ENCODE results near the gene GPS2.

The GPS2 gene

GRCh38 chr17:7352910-7353635 is 37.9 kb upstream of the GPS2 start:
- no peaks in the 10 kb centered on the region for H3K36me3 ChIP-seq (ENCODE audit: control insufficient read depth, insufficient read depth, low read length)
- H3K9me3 ChIP-seq (ENCODE audit: control insufficient read depth, low read length) = no peaks in the 10 kb centered on the region
- H3K4me1 ChIP-seq (ENCODE audit: control insufficient read depth, insufficient read depth, low read length) = peaks cover 42% of the 10 kb centered on the region
- H3K4me3 ChIP-seq (ENCODE audit: insufficient read depth, low read depth, low read length) = peak overlapping the region; percentile 87
- peaks cover 7% of the 10 kb centered on the region for H3K27me3 ChIP-seq (ENCODE audit: control insufficient read depth, insufficient read depth, low read length, poor library complexity, severe bottlenecking)
- H3K27ac ChIP-seq (ENCODE audit: insufficient read depth, low read depth, low read length, poor library complexity, severe bottlenecking) = no peak overlapping the region
- 94 to 95% methylated on average over 37 of the region's 37 CpGs for WGBS, 2 experiments

GRCh38 chr17:7352503-7352889 is 37.3 kb upstream of the GPS2 start:
- peak overlapping the region; percentile 86 for H3K27ac ChIP-seq (ENCODE audit: insufficient read depth, low read depth, low read length, poor library complexity, severe bottlenecking)
- no peaks in the 10 kb centered on the region for H3K9me3 ChIP-seq (ENCODE audit: control insufficient read depth, low read length)
- H3K36me3 ChIP-seq (ENCODE audit: control insufficient read depth, insufficient read depth, low read length) = no peaks in the 10 kb centered on the region
- H3K4me3 ChIP-seq (ENCODE audit: insufficient read depth, low read depth, low read length) = peak overlapping the region; percentile 87
- peaks cover 7% of the 10 kb centered on the region for H3K27me3 ChIP-seq (ENCODE audit: control insufficient read depth, insufficient read depth, low read length, poor library complexity, severe bottlenecking)
- H3K4me1 ChIP-seq (ENCODE audit: control insufficient read depth, insufficient read depth, low read length) = peaks cover 42% of the 10 kb centered on the region
- WGBS, 2 experiments = 46 to 51% methylated on average over 10 of the region's 10 CpGs

GRCh38 chr17:7351665-7352502 is 36.7 kb upstream of the GPS2 start, which contains the start of gene KCTD11:
Gene KCTD11 (plus strand): TSS chr17:7352162.
- WGBS, 2 experiments = 0% methylated on average over 91 of the region's 91 CpGs
- Histone ChIP-seq H3K4me1 (ENCODE audit: control insufficient read depth, insufficient read depth, low read length) (peaks cover 42% of the 10 kb centered on the region), H3K36me3 (ENCODE audit: control insufficient read depth, insufficient read depth, low read length) (no peaks in the 10 kb centered on the region), H3K27ac (ENCODE audit: insufficient read depth, low read depth, low read length, poor library complexity, severe bottlenecking) (peak within 1 kb of the TSS; percentile 86), H3K27me3 (ENCODE audit: control insufficient read depth, insufficient read depth, low read length, poor library complexity, severe bottlenecking) (peaks cover 7% of the 10 kb centered on the region), H3K4me3 (ENCODE audit: insufficient read depth, low read depth, low read length) (peak within 1 kb of the TSS; percentile 87), H3K9me3 (ENCODE audit: control insufficient read depth, low read length) (no peaks in the 10 kb centered on the region)

DNA sequence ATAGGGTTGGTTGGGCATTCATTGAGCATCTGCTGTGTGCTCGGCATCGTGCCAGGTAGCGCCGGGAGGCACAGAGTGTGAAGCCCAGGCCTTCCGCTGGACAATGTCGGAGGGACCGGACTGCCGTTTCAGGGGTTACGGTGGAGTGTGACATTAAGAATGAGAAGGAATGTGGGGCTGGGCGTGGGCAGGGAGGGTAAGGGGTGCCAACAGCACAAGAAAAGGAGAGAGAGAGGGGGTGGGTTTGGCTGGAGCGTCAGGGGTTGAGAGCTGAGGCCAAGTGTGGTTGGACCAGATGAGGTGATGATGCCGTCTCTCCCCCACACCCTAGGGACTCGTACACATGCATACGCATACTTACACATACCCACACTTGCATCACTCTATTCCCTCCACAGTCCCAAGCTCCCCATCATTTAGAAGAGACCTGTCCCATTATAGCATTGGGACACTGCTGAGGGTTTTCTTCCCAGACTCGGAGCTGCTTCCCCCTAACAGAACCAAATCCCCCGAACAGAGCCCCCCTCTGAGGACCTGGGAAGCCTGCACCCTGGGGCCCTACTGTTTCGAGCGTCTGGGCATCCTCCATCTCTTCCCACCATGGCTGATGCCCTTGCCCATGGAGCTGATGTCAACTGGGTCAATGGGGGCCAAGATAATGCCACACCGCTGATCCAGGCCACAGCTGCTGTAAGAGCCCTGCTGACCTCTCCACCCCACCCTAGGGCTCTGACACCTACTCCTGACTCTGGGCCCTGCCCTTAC is 33.5 kb upstream of the GPS2 start:
- no peaks in the 10 kb centered on the region for H3K9me3 ChIP-seq (ENCODE audit: control insufficient read depth, low read length)
- 93 to 94% methylated on average over 19 of the region's 19 CpGs for WGBS, 2 experiments
- H3K36me3 ChIP-seq (ENCODE audit: control insufficient read depth, insufficient read depth, low read length) = no peaks in the 10 kb centered on the region
- H3K27ac ChIP-seq (ENCODE audit: insufficient read depth, low read depth, low read length, poor library complexity, severe bottlenecking) = no peak overlapping the region
- peaks cover 22% of the 10 kb centered on the region for H3K4me1 ChIP-seq (ENCODE audit: control insufficient read depth, insufficient read depth, low read length)
- no peak overlapping the region for H3K4me3 ChIP-seq (ENCODE audit: insufficient read depth, low read depth, low read length)
- H3K27me3 ChIP-seq (ENCODE audit: control insufficient read depth, insufficient read depth, low read length, poor library complexity, severe bottlenecking) = peaks cover 7% of the 10 kb centered on the region

DNA sequence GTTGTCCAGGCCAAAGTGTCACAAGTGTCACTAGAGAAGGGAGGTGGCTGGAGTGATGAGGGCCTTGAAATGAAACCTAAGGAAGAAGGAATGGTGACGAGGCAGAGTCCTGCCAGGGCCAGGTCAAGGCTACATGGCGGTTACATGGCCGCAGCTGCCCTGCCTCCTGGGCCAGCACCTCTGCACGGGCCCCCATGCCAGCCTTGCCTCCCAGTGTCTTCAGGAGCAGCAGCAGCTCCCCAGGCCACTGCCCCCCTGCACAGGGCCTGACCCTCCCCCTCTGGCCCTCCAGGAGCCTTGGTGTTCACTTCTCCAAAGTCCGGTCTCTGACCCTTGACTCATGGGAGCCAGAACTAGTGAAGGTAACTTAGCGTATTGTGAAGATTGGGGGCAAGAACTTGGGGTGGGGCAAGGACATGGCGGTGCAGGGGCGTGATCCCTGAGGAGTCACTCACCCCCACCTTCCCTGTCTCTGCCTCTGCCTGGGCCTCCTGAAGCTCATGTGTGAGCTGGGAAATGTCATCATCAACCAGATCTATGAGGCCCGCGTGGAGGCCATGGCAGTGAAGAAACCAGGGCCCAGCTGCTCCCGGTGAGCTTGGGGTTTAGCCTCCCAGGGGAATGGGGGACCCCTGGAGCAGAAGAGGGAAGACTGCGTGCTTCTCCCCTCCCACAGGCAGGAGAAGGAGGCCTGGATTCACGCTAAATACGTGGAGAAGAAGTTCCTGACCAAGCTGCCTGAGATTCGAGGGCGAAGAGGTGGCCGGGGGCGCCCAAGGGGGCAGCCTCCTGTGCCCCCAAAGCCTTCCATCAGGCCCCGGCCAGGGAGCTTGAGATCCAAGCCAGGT is 32.7 kb upstream of the GPS2 start:
- Histone ChIP-seq H3K4me3 (ENCODE audit: insufficient read depth, low read depth, low read length) (no peak overlapping the region), H3K36me3 (ENCODE audit: control insufficient read depth, insufficient read depth, low read length) (no peaks in the 10 kb centered on the region), H3K27ac (ENCODE audit: insufficient read depth, low read depth, low read length, poor library complexity, severe bottlenecking) (no peak overlapping the region), H3K4me1 (ENCODE audit: control insufficient read depth, insufficient read depth, low read length) (peaks cover 17% of the 10 kb centered on the region), H3K9me3 (ENCODE audit: control insufficient read depth, low read length) (no peaks in the 10 kb centered on the region), H3K27me3 (ENCODE audit: control insufficient read depth, insufficient read depth, low read length, poor library complexity, severe bottlenecking) (peaks cover 7% of the 10 kb centered on the region)
- 87 to 88% methylated on average over 19 of the region's 19 CpGs for WGBS, 2 experiments

DNA sequence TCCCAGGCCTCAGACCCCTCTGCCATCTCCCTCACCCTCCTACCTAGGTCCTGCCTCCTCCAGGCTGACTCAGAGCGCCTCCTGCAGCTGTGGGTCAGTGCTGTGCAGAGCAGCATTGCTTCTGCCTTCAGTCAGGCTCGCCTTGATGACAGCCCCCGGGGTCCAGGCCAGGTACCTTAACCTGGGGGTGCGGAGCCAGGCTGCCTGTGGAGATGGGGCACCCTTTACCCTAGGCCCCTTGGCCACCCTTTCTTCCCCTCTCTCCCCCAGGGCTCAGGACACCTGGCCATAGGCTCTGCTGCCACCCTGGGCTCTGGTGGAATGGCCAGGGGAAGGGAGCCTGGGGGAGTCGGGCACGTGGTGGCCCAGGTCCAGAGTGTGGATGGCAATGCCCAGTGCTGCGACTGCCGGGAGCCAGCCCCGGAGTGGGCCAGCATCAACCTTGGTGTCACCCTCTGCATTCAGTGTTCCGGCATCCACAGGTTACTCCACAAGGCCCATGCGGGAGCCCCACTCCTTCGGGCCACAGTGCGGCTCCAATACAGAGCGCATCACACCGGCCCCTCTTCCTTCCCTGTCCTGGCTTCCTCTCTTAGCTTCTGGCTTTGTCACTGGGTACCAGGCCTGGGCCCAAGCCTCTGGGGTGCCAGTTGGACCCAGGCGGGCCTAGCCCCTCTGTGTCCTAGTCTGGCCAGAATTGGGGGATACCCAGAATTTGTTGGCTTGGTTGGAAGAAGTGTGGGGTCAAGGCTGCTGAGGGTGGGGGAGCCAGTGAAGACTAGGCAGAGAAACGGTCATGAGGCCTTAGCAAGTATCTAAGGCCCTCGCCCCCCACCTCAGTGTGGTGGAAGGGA is 31.8 kb upstream of the GPS2 start:
- Histone ChIP-seq H3K36me3 (ENCODE audit: control insufficient read depth, insufficient read depth, low read length) (no peaks in the 10 kb centered on the region), H3K9me3 (ENCODE audit: control insufficient read depth, low read length) (no peaks in the 10 kb centered on the region), H3K27ac (ENCODE audit: insufficient read depth, low read depth, low read length, poor library complexity, severe bottlenecking) (no peak overlapping the region), H3K4me3 (ENCODE audit: insufficient read depth, low read depth, low read length) (no peak overlapping the region), H3K4me1 (ENCODE audit: control insufficient read depth, insufficient read depth, low read length) (peaks cover 13% of the 10 kb centered on the region), H3K27me3 (ENCODE audit: control insufficient read depth, insufficient read depth, low read length, poor library complexity, severe bottlenecking) (peaks cover 7% of the 10 kb centered on the region)
- WGBS, 2 experiments = 91% methylated on average over 18 of the region's 18 CpGs

DNA sequence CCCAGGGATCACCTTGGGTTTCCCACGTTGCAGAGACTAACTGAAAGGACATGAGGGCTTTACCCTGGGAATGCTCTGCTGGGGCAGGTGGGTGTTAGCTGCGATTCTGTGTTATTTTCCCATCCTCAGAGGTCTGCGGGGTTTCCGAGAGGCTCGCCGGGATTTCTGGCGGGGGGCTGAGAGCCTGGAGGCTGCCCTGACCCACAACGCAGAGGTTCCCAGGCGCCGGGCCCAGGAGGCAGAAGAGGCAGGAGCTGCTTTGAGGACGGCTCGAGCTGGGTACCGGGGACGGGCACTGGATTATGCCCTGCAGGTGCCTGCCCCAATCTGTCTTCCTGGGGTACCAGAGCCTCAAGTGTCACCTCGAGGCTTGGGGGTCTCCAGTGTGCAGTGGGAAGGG is 28.1 kb upstream of the GPS2 start:
- Histone ChIP-seq H3K4me3 (ENCODE audit: insufficient read depth, low read depth, low read length) (no peak overlapping the region), H3K27ac (ENCODE audit: insufficient read depth, low read depth, low read length, poor library complexity, severe bottlenecking) (no peak overlapping the region), H3K9me3 (ENCODE audit: control insufficient read depth, low read length) (no peaks in the 10 kb centered on the region), H3K4me1 (ENCODE audit: control insufficient read depth, insufficient read depth, low read length) (no peaks in the 10 kb centered on the region), H3K27me3 (ENCODE audit: control insufficient read depth, insufficient read depth, low read length, poor library complexity, severe bottlenecking) (no peaks in the 10 kb centered on the region), H3K36me3 (ENCODE audit: control insufficient read depth, insufficient read depth, low read length) (no peaks in the 10 kb centered on the region)
- 90% methylated on average over 15 of the region's 15 CpGs for WGBS, 2 experiments

DNA sequence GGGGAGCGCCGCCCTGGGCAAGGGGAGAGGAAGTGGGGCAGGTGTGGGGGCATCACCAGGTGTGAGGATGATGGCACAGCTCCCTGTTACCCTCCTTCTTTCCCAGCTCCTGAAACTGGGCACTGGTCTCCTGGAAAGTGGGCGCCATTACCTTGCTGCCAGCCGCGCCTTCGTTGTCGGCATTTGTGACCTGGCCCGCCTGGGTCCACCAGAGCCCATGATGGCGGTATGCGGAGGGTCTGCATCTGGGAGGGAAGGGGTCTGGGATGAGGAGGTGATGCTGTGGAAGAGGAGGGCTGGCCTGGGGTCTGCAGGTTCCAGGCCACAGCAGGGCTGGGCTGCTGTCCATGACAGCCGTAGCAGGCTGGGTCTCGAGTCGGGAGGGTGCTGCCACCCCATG is 26.7 kb upstream of the GPS2 start:
- Histone ChIP-seq H3K4me1 (ENCODE audit: control insufficient read depth, insufficient read depth, low read length) (peaks cover 2% of the 10 kb centered on the region), H3K4me3 (ENCODE audit: insufficient read depth, low read depth, low read length) (no peak overlapping the region), H3K27ac (ENCODE audit: insufficient read depth, low read depth, low read length, poor library complexity, severe bottlenecking) (no peak overlapping the region), H3K9me3 (ENCODE audit: control insufficient read depth, low read length) (no peaks in the 10 kb centered on the region), H3K36me3 (ENCODE audit: control insufficient read depth, insufficient read depth, low read length) (no peaks in the 10 kb centered on the region), H3K27me3 (ENCODE audit: control insufficient read depth, insufficient read depth, low read length, poor library complexity, severe bottlenecking) (no peaks in the 10 kb centered on the region)
- WGBS, 2 experiments = 97 to 98% methylated on average over 13 of the region's 13 CpGs

- Histone ChIP-seq H3K4me1 (ENCODE audit: control insufficient read depth, insufficient read depth, low read length) (peaks cover 7% of the 10 kb centered on the region), H3K9me3 (ENCODE audit: control insufficient read depth, low read length) (no peaks in the 10 kb centered on the region), H3K36me3 (ENCODE audit: control insufficient read depth, insufficient read depth, low read length) (no peaks in the 10 kb centered on the region), H3K27me3 (ENCODE audit: control insufficient read depth, insufficient read depth, low read length, poor library complexity, severe bottlenecking) (no peaks in the 10 kb centered on the region), H3K4me3 (ENCODE audit: insufficient read depth, low read depth, low read length) (no peak overlapping the region), H3K27ac (ENCODE audit: insufficient read depth, low read depth, low read length, poor library complexity, severe bottlenecking) (no peak overlapping the region)
- WGBS, 2 experiments = 82 to 96% methylated on average over 2 of the region's 2 CpGs
Observed at GRCh38 chr17:7340179-7340578, 25.0 kb upstream of the GPS2 start.
